ENCODE measurements around the gene TENT4A. TPM values are rescaled to one million over a fixed set of nuclear protein-coding genes. Genes with fewer than 3 reads are reported as not detected.

The TENT4A gene
- total RNA-seq, 1 experiment from 2014 or later, result 25.6 TPM

DNA sequence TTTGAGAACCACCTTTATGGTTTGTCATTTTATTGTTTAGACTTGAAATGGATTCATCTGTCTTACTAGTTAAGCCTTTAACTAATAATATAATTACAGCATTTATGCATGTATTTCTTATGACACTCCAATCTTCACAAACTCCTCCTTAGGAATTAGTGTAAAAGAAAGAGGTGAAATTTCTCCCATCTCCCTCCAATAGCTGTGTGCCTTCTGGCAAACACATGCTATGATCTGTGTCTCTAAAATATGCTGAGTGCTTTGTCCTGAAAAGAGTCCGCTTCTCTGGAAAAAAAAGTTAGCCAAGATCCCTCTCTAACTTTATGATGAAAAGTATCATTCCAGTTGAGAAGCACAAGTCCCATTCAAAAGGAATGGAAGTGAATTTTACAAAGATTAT is 13.9 kb upstream of the TENT4A start:
- no peak overlapping the region for H4K8ac ChIP-seq (replicated peaks; ENCODE audit: insufficient read length, low read depth, low read length)
- no peak overlapping the region for H2AFZ ChIP-seq (ENCODE audit: low read length)
- no peaks in the 10 kb centered on the region for H3K79me2 ChIP-seq (ENCODE audit: insufficient read depth, low read length)
- no peak overlapping the region; a peak in 1 of 5 replicates for H3K4me3 Mint-ChIP-seq
- H3K9me3 ChIP-seq (ENCODE audit: control insufficient read depth, low read depth, low read length), result no peaks in the 10 kb centered on the region
- H3K23me2 ChIP-seq (ENCODE audit: insufficient read length, low read depth, low read length, poor library complexity, severe bottlenecking), result peaks cover 2% of the 10 kb centered on the region
- no peak overlapping the region for H3K56ac ChIP-seq (ENCODE audit: insufficient read length, low read depth, low read length)
- no peak overlapping the region for H3K4me2 ChIP-seq (ENCODE audit: insufficient read depth, insufficient read length, low read length)
- H3K23ac ChIP-seq (ENCODE audit: insufficient read length, low read depth, low read length), result no peak overlapping the region
- H3K4ac ChIP-seq (ENCODE audit: low read depth, low read length), result no peak overlapping the region
- H2BK5ac ChIP-seq (ENCODE audit: insufficient read length, low read length), result no peak overlapping the region
- peaks cover 7% of the 10 kb centered on the region; the same call in 1 of the 2 replicates for H3K4me1 ChIP-seq (ENCODE audit: insufficient read depth, low read length)
- 0 out of 2 replicates have a peak, but pooled peaks cover 7% of the 10 kb centered on the region for H3K27me3 Mint-ChIP-seq (ENCODE audit: low read depth)
- DNase-seq, result no peak
- H2BK12ac ChIP-seq (ENCODE audit: insufficient read length, low read depth, low read length), result no peak overlapping the region
- TF ChIP-seq, protein P1, sequence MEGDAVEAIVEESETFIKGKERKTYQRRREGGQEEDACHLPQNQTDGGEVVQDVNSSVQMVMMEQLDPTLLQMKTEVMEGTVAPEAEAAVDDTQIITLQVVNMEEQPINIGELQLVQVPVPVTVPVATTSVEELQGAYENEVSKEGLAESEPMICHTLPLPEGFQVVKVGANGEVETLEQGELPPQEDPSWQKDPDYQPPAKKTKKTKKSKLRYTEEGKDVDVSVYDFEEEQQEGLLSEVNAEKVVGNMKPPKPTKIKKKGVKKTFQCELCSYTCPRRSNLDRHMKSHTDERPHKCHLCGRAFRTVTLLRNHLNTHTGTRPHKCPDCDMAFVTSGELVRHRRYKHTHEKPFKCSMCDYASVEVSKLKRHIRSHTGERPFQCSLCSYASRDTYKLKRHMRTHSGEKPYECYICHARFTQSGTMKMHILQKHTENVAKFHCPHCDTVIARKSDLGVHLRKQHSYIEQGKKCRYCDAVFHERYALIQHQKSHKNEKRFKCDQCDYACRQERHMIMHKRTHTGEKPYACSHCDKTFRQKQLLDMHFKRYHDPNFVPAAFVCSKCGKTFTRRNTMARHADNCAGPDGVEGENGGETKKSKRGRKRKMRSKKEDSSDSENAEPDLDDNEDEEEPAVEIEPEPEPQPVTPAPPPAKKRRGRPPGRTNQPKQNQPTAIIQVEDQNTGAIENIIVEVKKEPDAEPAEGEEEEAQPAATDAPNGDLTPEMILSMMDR (conservative IDR thresholded peaks at IDR 0.05), result no peak
- no peaks in the 10 kb centered on the region for H4K20me1 ChIP-seq (ENCODE audit: control insufficient read depth, insufficient read depth, insufficient read length)
- H2BK15ac ChIP-seq (ENCODE audit: low read depth, low read length), result no peak overlapping the region
- no peaks in the 10 kb centered on the region; a peak in 1 of 7 replicates for H3K36me3 Mint-ChIP-seq (ENCODE audit: insufficient read depth in 1 of 3, low read depth in 3 of 3)
- H3K27ac ChIP-seq (ENCODE audit: insufficient read length, low read depth, low read length), result no peak overlapping the region
- peaks cover 24 to 25% of the 10 kb centered on the region in 2 experiments for H3K4me1 Mint-ChIP-seq
- no CpG with 5 or more reads among the region's 1 CpG for WGBS (ENCODE audit: extremely low coverage, insufficient read length, low lambda C conversion rate)
- H3K27ac Mint-ChIP-seq, result no peak overlapping the region
- H3K9me3 Mint-ChIP-seq, result no peaks in the 10 kb centered on the region
- H2AK5ac ChIP-seq (ENCODE audit: insufficient read length, low read length), result no peak overlapping the region
- H3K18ac ChIP-seq (ENCODE audit: insufficient read length, low read depth, low read length), result no peak overlapping the region
- no peak overlapping the region for H2BK120ac ChIP-seq (ENCODE audit: low read depth, low read length, poor library complexity, severe bottlenecking)
- no peak overlapping the region for H2BK20ac ChIP-seq (ENCODE audit: low read depth, low read length, poor library complexity, severe bottlenecking)
- H4K5ac ChIP-seq (ENCODE audit: insufficient read length, low read depth, low read length), result no peak overlapping the region
- no peak overlapping the region for H3T11ph ChIP-seq (ENCODE audit: low read length)
- no peak overlapping the region for H3K14ac ChIP-seq (ENCODE audit: insufficient read depth, low read length)
- no peaks in the 10 kb centered on the region for H3K79me1 ChIP-seq (ENCODE audit: insufficient read depth, low read depth, low read length, poor library complexity, severe bottlenecking)
- no peak overlapping the region for H4K91ac ChIP-seq (ENCODE audit: insufficient read length, low read depth, low read length)
- no peaks in the 10 kb centered on the region for H3K27me3 ChIP-seq (ENCODE audit: insufficient read depth, low read length)
- no peak overlapping the region for H3K9ac ChIP-seq (ENCODE audit: extremely low read depth, insufficient read length, low read length)
